ENCODE data around the gene APOBEC3B. TPM values are rescaled to one million over a fixed set of nuclear protein-coding genes. Genes with fewer than 3 reads are reported as not detected.
"Not testable (repeated sequence)": the region's sequence is repeated elsewhere in the genome, so short reads cannot be mapped to it uniquely, and the experiment has no call there.

The APOBEC3B gene
- total RNA-seq, 4 donors from 2014 or later = 1.1 to 2.7 (median 1.9) TPM; not detected in 1

DNA sequence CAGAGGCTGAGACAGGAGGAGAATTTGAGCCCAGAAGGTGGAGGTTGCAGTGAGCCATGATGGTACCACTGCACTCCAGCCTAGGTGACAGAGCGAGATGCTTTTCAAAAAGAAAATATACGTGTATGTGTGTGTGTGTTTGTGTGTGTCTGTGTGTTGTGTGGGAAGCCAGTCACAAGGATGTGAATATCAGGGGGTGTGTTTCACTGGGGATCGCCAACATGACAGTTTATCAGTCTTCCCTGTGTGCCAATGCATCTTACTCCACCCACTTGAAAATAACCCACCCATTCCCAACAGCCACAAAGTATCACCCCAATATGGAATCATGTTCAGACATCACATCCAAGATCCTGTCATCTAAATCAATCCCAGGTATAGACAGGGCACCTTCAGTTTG is 10.4 kb upstream of the APOBEC3B start:
- Histone ChIP-seq H3K27ac (no peak overlapping the region), H3K4me3 (no peak overlapping the region), H3K36me3 (no peaks in the 10 kb centered on the region), H3K4me1 (no peaks in the 10 kb centered on the region), H3K9me3 (no peaks in the 10 kb centered on the region), H3K27me3 (no peaks in the 10 kb centered on the region)
- TF ChIP-seq POLR2A (IDR thresholded peaks at IDR 0.05) = no peak
- TF ChIP-seq, protein P1, sequence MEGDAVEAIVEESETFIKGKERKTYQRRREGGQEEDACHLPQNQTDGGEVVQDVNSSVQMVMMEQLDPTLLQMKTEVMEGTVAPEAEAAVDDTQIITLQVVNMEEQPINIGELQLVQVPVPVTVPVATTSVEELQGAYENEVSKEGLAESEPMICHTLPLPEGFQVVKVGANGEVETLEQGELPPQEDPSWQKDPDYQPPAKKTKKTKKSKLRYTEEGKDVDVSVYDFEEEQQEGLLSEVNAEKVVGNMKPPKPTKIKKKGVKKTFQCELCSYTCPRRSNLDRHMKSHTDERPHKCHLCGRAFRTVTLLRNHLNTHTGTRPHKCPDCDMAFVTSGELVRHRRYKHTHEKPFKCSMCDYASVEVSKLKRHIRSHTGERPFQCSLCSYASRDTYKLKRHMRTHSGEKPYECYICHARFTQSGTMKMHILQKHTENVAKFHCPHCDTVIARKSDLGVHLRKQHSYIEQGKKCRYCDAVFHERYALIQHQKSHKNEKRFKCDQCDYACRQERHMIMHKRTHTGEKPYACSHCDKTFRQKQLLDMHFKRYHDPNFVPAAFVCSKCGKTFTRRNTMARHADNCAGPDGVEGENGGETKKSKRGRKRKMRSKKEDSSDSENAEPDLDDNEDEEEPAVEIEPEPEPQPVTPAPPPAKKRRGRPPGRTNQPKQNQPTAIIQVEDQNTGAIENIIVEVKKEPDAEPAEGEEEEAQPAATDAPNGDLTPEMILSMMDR (IDR thresholded peaks at IDR 0.05) = no peak
- DNase-seq = no peak

DNA sequence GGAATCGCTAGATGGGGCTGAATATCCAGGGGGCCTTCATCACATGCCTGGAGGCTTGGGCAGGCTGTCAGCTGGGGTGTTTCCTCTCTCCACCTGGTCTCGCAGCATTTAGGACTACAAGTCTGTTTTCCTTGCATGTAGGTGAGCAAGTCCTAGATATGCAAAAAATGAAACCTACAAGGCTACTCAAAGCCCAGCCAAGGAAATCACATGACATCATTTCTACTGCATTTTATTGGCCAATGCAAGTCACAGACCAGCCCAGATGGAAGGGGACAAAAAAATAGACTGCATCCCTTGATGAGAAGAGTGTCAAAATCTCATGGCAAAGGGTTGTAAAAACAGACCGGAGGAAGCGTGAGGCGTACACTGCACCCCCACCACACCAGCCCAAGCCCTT is 9.6 kb upstream of the APOBEC3B start:
- no peak overlapping the region for H3K4me3 ChIP-seq
- no peak for DNase-seq
- H3K36me3 ChIP-seq = no peaks in the 10 kb centered on the region
- no peak for TF ChIP-seq POLR2A (IDR thresholded peaks at IDR 0.05)
- TF ChIP-seq, protein P1 (IDR thresholded peaks at IDR 0.05) = no peak
- H3K27ac ChIP-seq = no peak overlapping the region
- no peaks in the 10 kb centered on the region for H3K9me3 ChIP-seq
- no peaks in the 10 kb centered on the region for H3K27me3 ChIP-seq
- no peaks in the 10 kb centered on the region for H3K4me1 ChIP-seq

DNA sequence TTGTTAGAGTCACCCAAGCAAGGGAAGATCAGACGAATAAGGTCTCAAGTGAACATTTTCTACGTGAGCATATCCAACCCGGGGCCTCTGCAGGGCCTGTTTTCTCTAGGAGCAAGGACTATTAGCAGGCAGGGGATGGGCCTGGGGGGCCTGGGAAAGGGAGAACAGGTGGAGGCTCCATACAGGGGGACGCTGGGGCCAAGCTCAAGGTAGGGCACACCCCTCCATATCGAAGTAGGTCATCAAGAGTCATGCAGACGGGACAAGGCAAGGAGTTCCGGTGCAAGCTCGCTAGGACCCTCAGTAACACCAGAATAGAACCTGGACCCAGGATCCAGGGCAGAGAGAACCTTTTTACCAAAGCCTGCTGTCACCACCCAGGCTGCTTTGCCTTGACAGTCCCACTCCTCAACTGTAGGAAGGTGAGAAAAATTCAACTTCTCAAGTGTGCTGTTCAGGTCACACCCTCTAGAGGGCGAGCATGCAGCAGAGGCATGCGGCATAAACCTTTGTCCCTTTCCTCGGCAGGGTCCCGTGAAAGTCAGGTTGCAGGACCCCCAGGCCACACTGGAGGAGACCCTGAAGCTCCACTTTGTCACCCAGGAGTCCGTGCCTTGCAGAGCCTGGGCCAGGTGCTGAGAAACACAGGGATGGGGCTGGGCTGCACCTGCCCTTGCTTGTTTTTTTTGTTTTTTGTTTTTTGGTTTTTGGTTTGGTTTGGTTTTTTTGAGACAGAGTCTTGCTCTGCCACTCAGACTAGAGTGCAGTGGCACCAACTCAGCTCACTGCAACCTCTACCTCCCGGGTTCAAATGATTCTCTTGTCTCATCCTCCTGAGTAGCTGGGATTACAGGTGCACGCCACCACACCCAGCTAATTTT is 8.6 kb upstream of the APOBEC3B start:
- H3K4me1 ChIP-seq = no peaks in the 10 kb centered on the region
- H3K27ac ChIP-seq = no peak overlapping the region
- no peaks in the 10 kb centered on the region for H3K36me3 ChIP-seq
- no peak overlapping the region for H3K4me3 ChIP-seq
- TF ChIP-seq POLR2A (IDR thresholded peaks at IDR 0.05) = no peak
- TF ChIP-seq, protein P1 (IDR thresholded peaks at IDR 0.05) = peak in 4 of 6 experiments; percentile 75 to 79 (median 78)
- DNase-seq = peak in 1 of 3 donors; percentile 80
- H3K9me3 ChIP-seq = no peaks in the 10 kb centered on the region
- H3K27me3 ChIP-seq = no peaks in the 10 kb centered on the region

DNA sequence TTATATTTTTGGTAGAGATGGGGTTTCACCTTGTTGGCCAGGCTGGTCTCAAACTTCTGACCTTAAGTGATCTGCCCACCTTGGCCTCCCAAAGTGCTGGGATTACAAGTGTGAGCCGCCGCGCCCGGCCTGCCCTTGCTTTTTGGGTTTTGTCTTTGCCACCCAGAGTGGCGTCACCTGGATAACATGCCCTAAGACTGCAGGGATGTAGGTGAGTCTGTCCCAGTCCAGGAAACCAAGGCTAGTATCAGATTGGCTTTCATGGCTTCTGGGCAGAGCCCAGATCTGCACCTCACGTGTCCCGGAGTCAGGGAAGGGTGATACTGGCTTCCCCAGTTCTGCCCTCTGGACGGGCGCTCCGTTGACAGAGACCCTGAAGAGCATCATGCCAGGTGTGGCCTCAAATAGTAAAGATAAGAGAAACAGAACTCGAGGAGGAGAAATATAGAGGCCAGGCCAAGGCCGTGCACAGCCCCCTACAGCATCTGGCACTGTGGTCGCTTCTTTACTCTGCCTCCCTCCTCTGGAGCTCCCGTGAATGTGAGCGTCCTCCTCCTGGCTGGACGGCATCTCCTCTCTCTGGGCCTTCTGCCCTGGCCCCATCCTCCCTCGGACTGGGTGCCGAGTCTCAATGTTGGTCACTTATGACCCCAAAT is 7.8 kb upstream of the APOBEC3B start:
- Histone ChIP-seq H3K4me3 (no peak overlapping the region), H3K4me1 (no peaks in the 10 kb centered on the region), H3K27ac (no peak overlapping the region), H3K36me3 (no peaks in the 10 kb centered on the region), H3K27me3 (no peaks in the 10 kb centered on the region), H3K9me3 (no peaks in the 10 kb centered on the region)
- DNase-seq = no peak
- no peak for TF ChIP-seq POLR2A (IDR thresholded peaks at IDR 0.05)
- TF ChIP-seq, protein P1 (IDR thresholded peaks at IDR 0.05) = no peak

DNA sequence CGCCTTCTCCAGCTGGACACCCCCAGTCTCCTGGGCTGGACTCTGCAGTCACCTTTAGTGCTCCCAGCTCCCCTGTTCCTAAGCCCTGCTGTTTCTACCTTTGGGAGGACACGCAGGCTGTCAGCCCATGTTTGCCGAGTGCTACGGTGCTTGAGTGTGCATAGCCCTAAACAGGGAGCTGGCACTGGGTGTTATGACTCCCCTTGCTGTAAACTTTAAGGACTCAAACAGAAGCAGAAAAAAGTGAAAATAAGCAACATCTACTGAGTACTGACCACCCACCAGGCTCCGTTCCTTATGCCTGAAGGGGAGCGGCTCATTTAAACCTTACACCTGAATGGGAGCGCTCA is 7.3 kb upstream of the APOBEC3B start:
- Histone ChIP-seq H3K27me3 (no peaks in the 10 kb centered on the region), H3K4me1 (no peaks in the 10 kb centered on the region), H3K27ac (no peak overlapping the region), H3K36me3 (no peaks in the 10 kb centered on the region), H3K4me3 (no peak overlapping the region), H3K9me3 (no peaks in the 10 kb centered on the region)
- DNase-seq = no peak
- no peak for TF ChIP-seq POLR2A (IDR thresholded peaks at IDR 0.05)
- TF ChIP-seq, protein P1 (IDR thresholded peaks at IDR 0.05) = no peak

DNA sequence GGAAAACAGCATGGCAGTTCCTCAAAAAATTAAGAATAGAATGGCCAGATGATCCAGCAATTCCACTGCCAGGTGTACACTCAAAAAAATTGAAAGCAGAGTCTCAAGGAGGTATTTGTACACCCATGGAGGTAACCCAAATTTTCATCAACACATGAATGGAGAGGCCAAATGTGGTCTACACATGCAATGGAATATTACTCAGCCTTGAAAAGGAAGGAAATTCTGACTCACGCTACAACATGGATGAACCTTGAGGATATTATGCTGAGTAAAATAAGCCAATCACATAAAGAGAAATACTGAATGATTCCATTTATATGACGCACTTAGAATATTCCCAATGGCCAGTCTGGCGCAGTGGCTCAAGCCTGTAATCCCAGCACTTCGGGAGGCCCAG is 4.9 kb upstream of the APOBEC3B start:
- H3K36me3 ChIP-seq, H3K9me3 ChIP-seq, H3K27me3 ChIP-seq, H3K27ac ChIP-seq, DNase-seq, H3K4me3 ChIP-seq, H3K4me1 ChIP-seq: not testable (repeated sequence)

DNA sequence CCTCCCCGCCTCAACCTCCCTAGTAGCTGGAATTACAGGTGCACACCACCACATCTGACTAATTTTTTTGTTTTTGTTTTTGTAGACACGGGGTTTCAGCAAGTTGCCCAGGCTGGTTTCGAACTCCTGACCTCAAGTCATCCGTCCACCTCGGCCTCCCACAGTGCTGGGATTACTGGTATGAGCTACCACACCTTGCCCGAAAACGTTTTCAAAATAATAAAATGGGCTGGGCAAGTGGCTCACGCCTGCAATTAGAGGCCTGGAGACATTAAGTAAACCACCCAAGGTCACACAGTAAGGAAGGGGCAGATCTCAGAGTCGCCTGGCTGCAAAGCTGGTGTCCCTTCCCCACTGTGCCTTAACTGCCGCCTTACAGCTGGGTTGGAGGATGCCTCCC is 1.6 kb upstream of the APOBEC3B start:
- not testable (repeated sequence) for H3K27ac ChIP-seq, H3K36me3 ChIP-seq, DNase-seq, H3K4me3 ChIP-seq, H3K27me3 ChIP-seq, H3K4me1 ChIP-seq, H3K9me3 ChIP-seq

Data from Peyer's patch (tissue), 4 donors.